ENCODE measurements around the gene PLLP.

PLLP gene

GRCh38 chr16:57225978-57226377 lies 58.5 kb downstream of the PLLP start:
- no peak for DNase-seq (ENCODE audit: low read depth)

- DNase-seq (ENCODE audit: low read depth) = no peak
Observed at GRCh38 chr16:57224651-57225335, 59.7 kb downstream of the PLLP start.

GRCh38 chr16:57223057-57223456 lies 61.4 kb downstream of the PLLP start:
- DNase-seq (ENCODE audit: low read depth) = no peak

- no peak for DNase-seq (ENCODE audit: low read depth)
Observed at GRCh38 chr16:57216968-57217367, 67.5 kb downstream of the PLLP start.

- DNase-seq (ENCODE audit: low read depth) = no peak
Observed at GRCh38 chr16:57213462-57213861, 71.0 kb downstream of the PLLP start.

- DNase-seq (ENCODE audit: low read depth) = no peak
Observed at GRCh38 chr16:57209780-57210179, 74.7 kb downstream of the PLLP start.

- no peak for DNase-seq (ENCODE audit: low read depth)
Observed at GRCh38 chr16:57208926-57209325, 75.5 kb downstream of the PLLP start.
